ENCODE measurements around the gene JCAD. TPM values are rescaled to one million over a fixed set of nuclear protein-coding genes. Genes with fewer than 3 reads are reported as not detected.
"Not testable (repeated sequence)": the region's sequence is repeated elsewhere in the genome, so short reads cannot be mapped to it uniquely, and the experiment has no call there.

The JCAD gene
- polyA plus RNA-seq, 2 of the 4 experiments (the other 2 are of a cell fraction) = 4.4 to 6.4 TPM

- DNase-seq (ENCODE audit: low read depth in 1 of 2, low spot score in 1 of 2) = no peak
- Histone ChIP-seq H3K4me1 (no peaks in the 10 kb centered on the region), H3K27ac (no peak overlapping the region), H3K4me3 (no peak overlapping the region), H3K9me3 (no peaks in the 10 kb centered on the region), H3K4me2 (no peak overlapping the region)
- ATAC-seq = no peak
- CTCF ChIA-PET = no interaction called here
- WGBS (ENCODE audit: missing lambda C conversion rate) = 32% methylated on average over 3 of the region's 3 CpGs
- no peak for FAIRE-seq
- POLR2A ChIA-PET = no interaction called here
- no peak for TF ChIP-seq BHLHE40 (IDR thresholded peaks at IDR 0.05; ENCODE audit: low read depth, low read length)
- TF ChIP-seq CBX2 (IDR thresholded peaks at IDR 0.05; ENCODE audit: borderline replicate concordance, low read depth) = no peak
These were observed 52.0 kb downstream of the JCAD start for GRCh38 chr10:30007406-30007805.

DNA sequence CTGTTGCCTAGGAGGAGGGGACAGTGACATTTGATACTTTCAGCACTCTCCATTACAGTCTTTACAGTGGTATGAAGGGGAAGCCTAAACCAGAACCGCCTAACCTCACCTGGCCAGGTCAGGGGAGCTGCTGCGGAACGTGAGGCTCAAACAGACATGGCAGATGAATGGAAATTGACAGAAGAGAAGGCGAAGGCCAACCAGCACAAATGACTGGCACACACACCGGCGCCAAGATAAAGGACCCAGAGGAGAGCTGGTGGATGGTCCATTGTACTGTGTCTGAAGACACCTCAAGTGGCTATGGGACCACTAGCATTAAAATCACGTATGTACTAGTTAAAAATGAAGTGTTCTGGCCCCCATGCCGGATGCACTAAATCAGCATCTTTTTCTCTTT, 53.0 kb downstream of the JCAD start:
- Histone ChIP-seq H3K27ac (no peak overlapping the region), H3K4me2 (no peak overlapping the region), H3K9me3 (no peaks in the 10 kb centered on the region), H3K4me3 (no peak overlapping the region), H3K4me1 (no peaks in the 10 kb centered on the region; the same call in 2 of the 3 replicates)
- POLR2A ChIA-PET = no interaction called here
- TF ChIP-seq CTCF (IDR thresholded peaks at IDR 0.05) = no peak
- no peak for TF ChIP-seq CBX8 (IDR thresholded peaks at IDR 0.05)
- TF ChIP-seq PBX3 (IDR thresholded peaks at IDR 0.05) = no peak
- DNase-seq (ENCODE audit: low read depth in 1 of 2, low spot score in 1 of 2) (no peak), ATAC-seq (no peak), FAIRE-seq (no peak)
- 64% methylated on average over 8 of the region's 8 CpGs for WGBS (ENCODE audit: missing lambda C conversion rate)
- CTCF ChIA-PET = interaction anchor here (1.2 to 1.5 kb wide), 4 partner anchors 8 to 21 kb away, joined by 3 to 4 read pairs (median 3); no protein-coding TSS in a partner anchor

DNA sequence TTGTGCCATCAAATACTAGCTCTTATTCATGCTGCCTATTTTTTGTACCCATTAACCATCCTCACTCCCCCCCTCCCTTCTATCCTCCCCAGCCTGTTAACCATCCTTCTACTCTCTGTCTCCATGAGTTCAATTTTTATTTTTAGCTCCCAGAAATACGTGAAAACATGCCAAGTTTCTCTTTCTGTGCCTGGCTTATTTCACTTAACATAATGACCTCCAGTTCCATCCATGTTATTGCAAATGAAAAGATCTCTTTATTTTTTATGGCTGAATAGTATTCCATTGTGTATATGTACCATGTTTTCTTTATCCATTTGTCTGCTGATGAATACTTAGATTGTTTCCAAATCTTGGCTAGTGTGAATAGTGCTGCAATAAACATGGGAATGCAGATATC, 54.3 kb downstream of the JCAD start:
- H3K4me3 ChIP-seq; ATAC-seq; H3K4me1 ChIP-seq; H3K27ac ChIP-seq; H3K9me3 ChIP-seq; POLR2A ChIA-PET; FAIRE-seq; DNase-seq (ENCODE audit: low read depth in 1 of 2, low spot score in 1 of 2); H3K4me2 ChIP-seq: not testable (repeated sequence)
- CTCF ChIA-PET = interaction anchor here (1.5 to 1.6 kb wide), 2 partner anchors 9 to 236 kb away, joined by 3 read pairs; no protein-coding TSS in a partner anchor
- WGBS (ENCODE audit: missing lambda C conversion rate) = 38% methylated on average over 1 of the region's 1 CpG

DNA sequence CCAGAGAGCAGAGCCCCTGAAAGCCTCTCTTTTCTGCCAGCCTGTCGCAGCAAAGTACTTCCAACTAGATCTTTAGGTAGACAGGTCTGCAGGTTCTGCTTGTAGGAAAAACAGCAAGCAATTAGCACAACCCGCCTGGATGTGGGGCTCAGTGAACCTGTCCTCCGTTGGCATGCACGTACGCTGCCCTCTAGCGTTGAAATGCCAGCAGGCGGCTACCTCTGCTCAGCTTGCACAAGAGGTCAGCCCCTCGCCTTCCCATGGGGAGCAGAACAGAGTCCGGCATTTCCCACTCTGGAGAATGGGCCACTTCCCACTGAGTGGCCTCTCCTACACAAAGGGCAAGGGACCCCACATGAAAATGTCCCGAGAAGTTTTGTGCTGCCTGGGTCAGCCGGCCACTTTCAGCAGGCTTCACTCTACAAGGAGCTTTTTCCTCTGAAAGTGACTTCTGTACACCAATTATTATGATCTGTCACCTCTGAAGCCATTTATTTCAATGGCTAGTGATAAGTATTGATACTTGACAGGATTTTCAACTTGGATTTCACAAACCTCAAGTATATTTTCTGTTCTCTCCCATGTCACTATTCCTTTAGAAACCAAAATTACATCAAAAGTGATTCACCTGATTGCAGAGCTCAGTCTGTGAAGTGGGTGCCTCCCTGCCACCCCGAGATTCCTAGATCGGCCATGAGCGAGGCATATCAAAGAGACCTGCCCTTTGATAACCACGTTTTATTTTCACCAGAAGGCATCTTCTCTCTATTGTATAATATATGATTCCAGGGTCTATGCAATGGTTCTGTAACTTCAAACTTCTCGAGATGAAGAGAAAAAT, 56.7 kb downstream of the JCAD start:
- no peak for TF ChIP-seq HOXA7 (CRISPR knock-in tag; IDR thresholded peaks at IDR 0.05)
- TF ChIP-seq CTCF (IDR thresholded peaks at IDR 0.05) = peak; percentile 73
- peak; percentile 80 to 84 for TF ChIP-seq RAD21 (conservative IDR thresholded peaks at IDR 0.05 in 1 of 2, IDR thresholded peaks at IDR 0.05 in 1 of 2)
- TF ChIP-seq CBX2 (IDR thresholded peaks at IDR 0.05; ENCODE audit: borderline replicate concordance, low read depth) = no peak
- peak; percentile 72 for TF ChIP-seq SMC3 (IDR thresholded peaks at IDR 0.05)
- peak; percentile 42 to 73; a peak in 2 of 4 replicates for TF ChIP-seq CEBPB (IDR thresholded peaks at IDR 0.05)
- peak overlapping the region; percentile 30 for H3K4me2 ChIP-seq
- ChIA-PET POLR2A (no interaction called here), CTCF (interaction anchor here (0.6 to 8.0 kb wide), 36 partner anchors 9 to 589 kb away, joined by 3 to 110 read pairs (median 4); no protein-coding TSS in a partner anchor)
- DNase-seq (ENCODE audit: low read depth in 1 of 2, low spot score in 1 of 2) (peak; percentile 76 to 81), FAIRE-seq (no peak), ATAC-seq (peak; percentile 94 to 95)
- WGBS (ENCODE audit: missing lambda C conversion rate) = 10% methylated on average over 16 of the region's 16 CpGs
- H3K27ac ChIP-seq = no peak overlapping the region
- no peaks in the 10 kb centered on the region for H3K9me3 ChIP-seq
- H3K4me1 ChIP-seq = peaks cover 5% of the 10 kb centered on the region; the same call in 2 of the 3 replicates
- H3K4me3 ChIP-seq = no peak overlapping the region

Data from A549 (cell line).